HL-60 (cell line): ENCODE results near the gene TM4SF4.

Experiments used
- CTCF ChIP-seq: IDR thresholded peaks from one replicate; pipeline ENCODE4 v1.5.1; 2011; ENCODE audit warnings: low read length, control low read depth, inconsistent platforms; ENCODE audit not compliant: insufficient read depth
- GABPA ChIP-seq: IDR thresholded peaks from 2 replicates; pipeline ENCODE4 v1.6.1; 2012; ENCODE audit warnings: low read depth
- POLR2AphosphoS5 ChIP-seq: IDR thresholded peaks from 2 replicates; pipeline ENCODE4 v1.6.1; 2012; ENCODE audit warnings: low read depth
- SPI1 ChIP-seq: IDR thresholded peaks from 2 replicates; pipeline ENCODE4 v1.6.1; 2012; ENCODE audit warnings: low read depth, mild to moderate bottlenecking, borderline replicate concordance

- TF ChIP-seq CTCF (no peak), POLR2AphosphoS5 (no peak), GABPA (no peak), SPI1 (no peak)
Measured at GRCh38 chr3:149547954-149548668, 73.6 kb downstream of the TM4SF4 start.
